ENCODE results near the gene RASSF4. TPM values are rescaled to one million over a fixed set of nuclear protein-coding genes. Genes with fewer than 3 reads are reported as not detected.

Gene RASSF4
- total and polyA plus RNA-seq, 3 experiments from 2014 or later, result 0.85 to 2.8 (median 2.8) TPM

GRCh38 chr10:44974628-44975430, 15.2 kb downstream of the RASSF4 start:
- peaks cover 15% of the 10 kb centered on the region for H3K4me1 ChIP-seq (ENCODE audit: insufficient read depth, low read length)
- ChIA-PET CTCF (interaction anchor here (0.9 to 6.2 kb wide), 5 partner anchors 9 to 42 kb away, joined by 4 to 36 read pairs (median 7); no protein-coding TSS in a partner anchor), POLR2A (no interaction called here)
- DNase-seq, result peak; percentile 55 to 72 (median 65)
- H3K36me3 ChIP-seq (ENCODE audit: insufficient read depth, low read length), result no peaks in the 10 kb centered on the region
- peak overlapping the region; percentile 44 for H3K4me3 ChIP-seq (ENCODE audit: low read length)
- Mint-ChIP-seq H3K36me3 (no peaks in the 10 kb centered on the region), H3K4me3 (peak overlapping the region; percentile 50 to 87 (median 72)), H3K9me3 (no peaks in the 10 kb centered on the region), H3K4me1 (peaks cover 2 to 19% (median 11%) of the 10 kb centered on the region in 3 donors), H3K27me3 (no peaks in the 10 kb centered on the region), H3K27ac (peak overlapping the region in 5 of 8 donors; percentile 34 to 92 (median 57))
- no peak overlapping the region for H3K27ac ChIP-seq (ENCODE audit: low read depth, low read length)
- H3K9me3 ChIP-seq (ENCODE audit: low read length), result no peaks in the 10 kb centered on the region
- no peaks in the 10 kb centered on the region for H3K27me3 ChIP-seq (ENCODE audit: insufficient read depth, low read length, poor library complexity, severe bottlenecking)

GRCh38 chr10:44975431-44976331, 16.1 kb downstream of the RASSF4 start:
- DNase-seq, result no peak
- H3K27me3 ChIP-seq (ENCODE audit: insufficient read depth, low read length, poor library complexity, severe bottlenecking), result no peaks in the 10 kb centered on the region
- CTCF ChIA-PET, result interaction anchor here (0.9 to 6.2 kb wide), 4 partner anchors 10 to 43 kb away, joined by 3 to 36 read pairs (median 4); no protein-coding TSS in a partner anchor
- no peaks in the 10 kb centered on the region for H3K9me3 ChIP-seq (ENCODE audit: low read length)
- H3K27ac ChIP-seq (ENCODE audit: low read depth, low read length), result no peak overlapping the region
- POLR2A ChIA-PET, result no interaction called here
- no peaks in the 10 kb centered on the region for H3K36me3 ChIP-seq (ENCODE audit: insufficient read depth, low read length)
- Mint-ChIP-seq H3K27me3 (no peaks in the 10 kb centered on the region), H3K27ac (peak overlapping the region in 3 of 8 donors; percentile 6 to 35 (median 17)), H3K9me3 (no peaks in the 10 kb centered on the region), H3K4me3 (peak overlapping the region in 5 of 7 donors; percentile 15 to 50 (median 28)), H3K36me3 (no peaks in the 10 kb centered on the region), H3K4me1 (peaks cover 2 to 18% (median 9%) of the 10 kb centered on the region in 3 donors)
- H3K4me1 ChIP-seq (ENCODE audit: insufficient read depth, low read length), result peaks cover 15% of the 10 kb centered on the region
- H3K4me3 ChIP-seq (ENCODE audit: low read length), result no peak overlapping the region

DNA sequence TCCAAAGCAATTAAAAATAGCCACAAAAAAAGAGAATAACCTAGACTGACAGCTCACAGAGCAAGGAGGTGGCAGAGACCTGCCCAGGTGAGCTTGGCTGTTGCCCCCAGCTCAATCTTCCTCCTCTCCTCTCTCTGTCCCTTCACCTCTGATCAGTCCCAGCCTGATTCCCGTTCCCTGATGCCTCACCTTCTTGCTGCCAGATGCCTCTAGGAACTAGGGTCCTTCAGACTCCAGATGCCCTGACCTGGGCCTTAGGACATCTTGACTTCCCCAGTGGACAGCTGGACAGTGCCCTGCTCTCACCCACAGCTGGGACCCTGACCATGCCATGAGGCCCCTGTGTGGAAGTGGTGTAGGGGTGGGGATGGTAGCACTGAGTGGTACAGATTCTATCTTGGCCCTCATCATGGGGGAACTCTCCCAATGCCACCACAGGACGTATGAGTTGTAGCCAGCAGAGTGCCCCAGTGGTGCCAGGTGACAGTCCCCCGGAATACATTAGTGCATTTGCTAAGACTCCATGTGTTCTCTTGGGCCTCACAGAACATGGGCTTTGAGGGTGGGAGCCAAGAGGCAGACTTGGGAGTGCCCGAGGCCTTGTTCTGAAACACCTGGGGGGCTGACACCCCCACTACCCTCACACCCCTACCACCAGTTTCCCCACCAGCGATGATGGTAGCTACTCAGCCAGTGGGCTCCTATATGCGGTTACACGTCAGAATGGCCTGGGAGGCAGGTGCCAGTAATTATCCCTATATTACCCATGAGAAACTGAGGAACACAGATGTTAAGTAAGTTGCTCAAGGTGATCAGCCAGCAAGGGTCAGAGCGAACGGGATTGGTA, 17.0 kb downstream of the RASSF4 start:
- Mint-ChIP-seq H3K4me3 (peak overlapping the region in 2 of 7 donors; percentile 23 to 28), H3K27ac (peak overlapping the region in 2 of 8 donors; percentile 25 to 42), H3K4me1 (peaks cover 2 to 18% (median 9%) of the 10 kb centered on the region in 3 donors), H3K36me3 (no peaks in the 10 kb centered on the region), H3K27me3 (no peaks in the 10 kb centered on the region), H3K9me3 (no peaks in the 10 kb centered on the region)
- H3K27me3 ChIP-seq (ENCODE audit: insufficient read depth, low read length, poor library complexity, severe bottlenecking), result no peaks in the 10 kb centered on the region
- H3K9me3 ChIP-seq (ENCODE audit: low read length), result no peaks in the 10 kb centered on the region
- no peak overlapping the region for H3K27ac ChIP-seq (ENCODE audit: low read depth, low read length)
- CTCF ChIA-PET, result interaction anchor here (0.9 to 6.2 kb wide), 3 partner anchors 14 to 44 kb away, joined by 3 to 36 read pairs (median 4); no protein-coding TSS in a partner anchor
- no peaks in the 10 kb centered on the region for H3K36me3 ChIP-seq (ENCODE audit: insufficient read depth, low read length)
- H3K4me1 ChIP-seq (ENCODE audit: insufficient read depth, low read length), result peaks cover 15% of the 10 kb centered on the region
- no peak for DNase-seq
- H3K4me3 ChIP-seq (ENCODE audit: low read length), result no peak overlapping the region
- POLR2A ChIA-PET, result no interaction called here

DNA sequence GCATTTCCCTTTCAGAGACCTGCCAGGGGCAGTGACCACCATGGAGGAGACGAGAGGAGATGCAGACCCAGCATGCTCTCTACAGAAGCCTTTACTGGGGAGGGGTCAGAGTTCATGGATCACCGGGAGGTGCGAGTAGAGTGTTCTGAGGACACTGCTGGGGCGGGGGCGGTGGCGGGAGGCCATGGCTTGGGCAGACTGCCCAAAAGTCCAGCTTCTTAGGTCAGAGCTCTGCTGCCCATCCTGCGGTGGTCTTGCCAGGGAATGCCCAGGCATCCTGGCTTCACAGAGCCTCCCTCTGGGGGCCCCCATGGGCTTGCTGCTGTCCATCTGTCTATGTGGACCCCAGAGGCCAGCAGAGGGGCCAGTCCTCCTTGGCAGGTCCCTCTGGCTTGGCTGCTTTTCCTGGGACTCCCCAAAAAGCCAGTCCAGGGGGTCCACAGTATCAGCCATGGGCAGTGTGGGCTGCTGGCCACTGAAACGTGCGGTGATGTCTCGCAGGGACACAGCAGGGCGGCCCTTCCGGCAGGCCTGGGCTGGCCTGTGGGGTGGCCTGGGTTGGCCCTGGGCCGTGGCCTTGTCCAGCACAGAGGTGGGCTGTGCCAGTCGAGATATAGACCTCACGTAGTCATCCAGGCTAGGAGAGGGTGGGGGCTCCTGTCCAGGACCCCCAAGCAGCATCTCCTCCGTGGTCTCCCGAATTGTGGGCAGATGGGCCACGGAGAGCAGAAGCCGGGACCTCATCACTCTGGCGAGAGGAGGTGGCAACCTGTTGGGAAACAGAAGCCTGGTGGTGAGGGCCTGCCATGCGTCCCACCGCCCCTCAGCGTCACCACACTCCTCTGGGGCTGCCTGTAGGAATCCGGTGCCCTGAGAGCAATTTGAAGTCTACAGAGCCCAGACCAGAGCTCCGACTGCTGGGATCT, 17.9 kb downstream of the RASSF4 start:
- Mint-ChIP-seq H3K4me3 (no peak overlapping the region), H3K4me1 (peaks cover 2 to 18% (median 9%) of the 10 kb centered on the region in 3 donors), H3K36me3 (no peaks in the 10 kb centered on the region), H3K9me3 (no peaks in the 10 kb centered on the region), H3K27me3 (no peaks in the 10 kb centered on the region), H3K27ac (no peak overlapping the region)
- Histone ChIP-seq H3K4me3 (ENCODE audit: low read length) (no peak overlapping the region), H3K27me3 (ENCODE audit: insufficient read depth, low read length, poor library complexity, severe bottlenecking) (no peaks in the 10 kb centered on the region), H3K9me3 (ENCODE audit: low read length) (no peaks in the 10 kb centered on the region), H3K36me3 (ENCODE audit: insufficient read depth, low read length) (no peaks in the 10 kb centered on the region), H3K4me1 (ENCODE audit: insufficient read depth, low read length) (peaks cover 15% of the 10 kb centered on the region), H3K27ac (ENCODE audit: low read depth, low read length) (no peak overlapping the region)
- POLR2A ChIA-PET, result no interaction called here
- CTCF ChIA-PET, result interaction anchor here (6.2 kb wide), 1 partner anchor 45 kb away, joined by 36 read pairs; no protein-coding TSS in a partner anchor
- no peak for DNase-seq

- Mint-ChIP-seq H3K27ac (no peak overlapping the region), H3K36me3 (no peaks in the 10 kb centered on the region), H3K4me1 (peaks cover 2 to 18% (median 9%) of the 10 kb centered on the region in 3 donors), H3K4me3 (no peak overlapping the region), H3K27me3 (no peaks in the 10 kb centered on the region), H3K9me3 (no peaks in the 10 kb centered on the region)
- Histone ChIP-seq H3K4me3 (ENCODE audit: low read length) (no peak overlapping the region), H3K36me3 (ENCODE audit: insufficient read depth, low read length) (no peaks in the 10 kb centered on the region), H3K27ac (ENCODE audit: low read depth, low read length) (peak overlapping the region; percentile 44), H3K27me3 (ENCODE audit: insufficient read depth, low read length, poor library complexity, severe bottlenecking) (no peaks in the 10 kb centered on the region), H3K9me3 (ENCODE audit: low read length) (no peaks in the 10 kb centered on the region), H3K4me1 (ENCODE audit: insufficient read depth, low read length) (peaks cover 15% of the 10 kb centered on the region)
- DNase-seq, result no peak
- ChIA-PET POLR2A (no interaction called here), CTCF (interaction anchor here (6.2 kb wide), 1 partner anchor 45 kb away, joined by 36 read pairs; no protein-coding TSS in a partner anchor)
Measured at GRCh38 chr10:44978213-44978569, 18.6 kb downstream of the RASSF4 start.

DNA sequence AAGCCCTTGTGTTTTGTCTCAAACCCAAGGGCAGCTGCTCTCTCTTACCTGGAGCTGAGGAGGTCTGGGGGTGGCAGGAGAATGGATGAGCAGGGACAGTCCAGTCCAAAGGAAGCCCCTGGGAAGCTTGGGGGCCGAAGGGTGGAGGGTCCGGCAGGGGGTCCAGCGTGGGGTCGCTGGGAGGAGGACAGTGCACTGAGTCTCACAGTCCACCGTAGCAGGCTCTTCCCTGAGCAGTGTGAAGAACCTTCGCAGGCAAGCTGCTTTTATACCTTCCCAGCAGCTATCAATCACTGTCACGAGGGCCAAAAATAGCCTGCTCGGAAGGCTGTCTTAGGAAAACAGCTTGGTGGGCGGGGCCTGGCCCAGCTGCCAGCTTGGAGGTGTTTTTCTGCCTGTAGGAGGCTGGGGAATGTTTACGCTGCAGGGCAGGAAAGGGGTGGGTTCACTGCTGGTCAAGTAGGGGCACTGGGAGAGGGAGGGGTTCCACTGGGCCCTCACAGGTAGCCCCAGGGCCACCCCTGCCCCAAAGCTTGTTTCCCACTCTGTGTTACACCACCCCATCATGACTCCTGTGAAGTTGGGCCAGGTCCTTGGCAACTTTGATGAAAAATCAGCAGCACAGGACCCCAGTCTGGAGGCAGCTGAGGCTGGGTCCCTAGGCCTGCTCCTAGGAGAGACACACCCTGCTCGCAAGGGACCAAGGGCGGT, 19.1 kb downstream of the RASSF4 start, which contains the start of gene DEPP1:
TSS of gene DEPP1 (minus strand) at position 240 of the 711 bp plus-strand sequence. CDS start 779 bp downstream, outside the sequence.
- Histone ChIP-seq H3K27ac (ENCODE audit: low read depth, low read length) (peak within 1 kb of the TSS; percentile 44), H3K4me1 (ENCODE audit: insufficient read depth, low read length) (peaks cover 12% of the 10 kb centered on the region)

More for the DNA sequence above, 19.1 kb downstream of the RASSF4 start, which contains the start of gene DEPP1:
- ChIA-PET POLR2A (no interaction called here), CTCF (interaction anchor here (6.2 kb wide), 1 partner anchor 46 kb away, joined by 36 read pairs; no protein-coding TSS in a partner anchor)
- peaks cover 2 to 14% (median 5%) of the 10 kb centered on the region in 3 donors for H3K4me1 Mint-ChIP-seq
- H3K36me3 Mint-ChIP-seq, result no peaks in the 10 kb centered on the region
- no peaks in the 10 kb centered on the region for H3K36me3 ChIP-seq (ENCODE audit: insufficient read depth, low read length)
- H3K9me3 Mint-ChIP-seq, result no peaks in the 10 kb centered on the region
- DNase-seq, result no peak
- H3K27me3 ChIP-seq (ENCODE audit: insufficient read depth, low read length, poor library complexity, severe bottlenecking), result no peaks in the 10 kb centered on the region
- H3K4me3 ChIP-seq (ENCODE audit: low read length), result no peak within 1 kb of the TSS
- no peaks in the 10 kb centered on the region for H3K27me3 Mint-ChIP-seq
- H3K9me3 ChIP-seq (ENCODE audit: low read length), result no peaks in the 10 kb centered on the region
- H3K27ac Mint-ChIP-seq, result peak within 1 kb of the TSS in 1 of 8 donors; percentile 86
- no peak within 1 kb of the TSS for H3K4me3 Mint-ChIP-seq

Measured in CD8-positive, alpha-beta memory T cell (primary cell).